GM12878 (cell line): ENCODE data around the gene LRRIQ1. TPM values are rescaled to one million over a fixed set of nuclear protein-coding genes. Genes with fewer than 3 reads are reported as not detected.

Source experiments
- ATAC-seq: fragments of 200-7000 bp; cut with Tn5 transposase; 3 replicates; pipeline ENCODE4 v1.9.1; 2020; ENCODE audit warnings: mild to moderate bottlenecking, moderate library complexity
- BruUV-seq: library from RNA; stranded (reverse); fragments of 400-500 nt; replicated peaks from 2 replicates; lab custom pipeline; 2021; lab: Mats Ljungman, UMichigan
- CTCF ChIA-PET: fragments of 300-600 bp; sonication (Branson Sonifier 250); formaldehyde crosslinking; extraction: SDS; loops from one replicate; lab custom pipeline; 2021; ENCODE audit warnings: inconsistent platforms; lab: Yijun Ruan, JAX
- POLR2A ChIA-PET: fragments of 350-600 bp; formaldehyde crosslinking; extraction: SDS; loops from one replicate; lab custom pipeline; 2021; ENCODE audit warnings: inconsistent platforms; lab: Charles Lee
- RAD21 ChIA-PET: fragments of 300-600 bp; sonication (Branson Sonifier 250); formaldehyde crosslinking; loops from one replicate; lab custom pipeline; 2023; ENCODE audit warnings: antibody characterized with exemption; ENCODE audit not compliant: unreplicated experiment; lab: Charles Lee
- SMC1A ChIA-PET: fragments of 300-600 bp; sonication (Branson Sonifier 250); formaldehyde crosslinking; loops from one replicate; lab custom pipeline; 2023; ENCODE audit not compliant: unreplicated experiment, uncharacterized antibody; lab: Charles Lee
- DNase-seq: peaks from one replicate; pipeline ENCODE4 v3.0.0-alpha.2; 2011; ENCODE audit warnings: low read depth, low spot score
- FAIRE-seq: peaks from 3 replicates; lab custom pipeline; 2011; peaks lifted over from hg19 to GRCh38; lab: Jason Lieb, UNC
- H2AFZ ChIP-seq: 2 replicates; pipeline ENCODE4 v1.6.0; 2011; ENCODE audit warnings: low read depth, low read length, control low read depth; ENCODE audit not compliant: control insufficient read depth
- H3K27ac ChIP-seq: 2 replicates; pipeline ENCODE4 v1.5.1; 2011; ENCODE audit warnings: control low read depth; ENCODE audit not compliant: control insufficient read depth, insufficient read depth
- H3K27me3 ChIP-seq, 2 experiments: replicated peaks in 1 of 2; 2 replicates each; pipeline versions ENCODE4 v1.6.0 to v1.6.1; 2011; ENCODE audit warnings: low read length in 1 of 2; ENCODE audit not compliant: control insufficient read depth in 2 of 2, insufficient read depth in 2 of 2
- H3K36me3 ChIP-seq, 2 experiments: 2 replicates each; pipeline ENCODE4 v1.5.1; 2011; ENCODE audit warnings: low read length in 1 of 2; ENCODE audit not compliant: control insufficient read depth in 2 of 2, insufficient read depth in 2 of 2
- H3K4me1 ChIP-seq: 2 replicates; pipeline ENCODE4 v1.6.1; 2011; ENCODE audit warnings: mild to moderate bottlenecking, low read length, moderate library complexity, mixed read lengths; ENCODE audit not compliant: control insufficient read depth, insufficient read depth
- H3K4me2 ChIP-seq: 2 replicates; pipeline ENCODE4 v1.6.0; 2011; ENCODE audit warnings: control low read depth; ENCODE audit not compliant: control insufficient read depth, insufficient read depth
- H3K4me3 ChIP-seq: fragments of 200-600 bp; sonication (generic); 2 replicates; pipeline ENCODE4 v1.5.1; 2016
- H3K79me2 ChIP-seq: 2 replicates; pipeline ENCODE4 v1.6.0; 2011; ENCODE audit warnings: low read length; ENCODE audit not compliant: control insufficient read depth, insufficient read depth
- H3K9ac ChIP-seq: 2 replicates; pipeline ENCODE4 v1.8.0; 2011; ENCODE audit warnings: low read length, control low read depth, mixed read lengths; ENCODE audit not compliant: control insufficient read depth, insufficient read depth
- H3K9me3 ChIP-seq: replicated peaks from 3 replicates; pipeline ENCODE4 v1.5.1; 2011; ENCODE audit warnings: mild to moderate bottlenecking, low read length; ENCODE audit not compliant: control insufficient read depth, insufficient read depth
- H4K20me1 ChIP-seq: 2 replicates; pipeline ENCODE4 v1.6.0; 2011; ENCODE audit not compliant: control insufficient read depth, insufficient read depth
- ATF2 ChIP-seq: IDR thresholded peaks from 2 replicates; pipeline ENCODE4 v1.6.1; 2012; ENCODE audit warnings: low read length, inconsistent platforms
- ATF7 ChIP-seq: fragments of 450-650 bp; IDR thresholded peaks from 2 replicates; pipeline ENCODE4 v1.6.1; 2016; ENCODE audit warnings: low read depth, mild to moderate bottlenecking
- BHLHE40 ChIP-seq, 2 experiments: fragments of 450-650 bp in 1 of 2; IDR thresholded peaks; 2 replicates each; pipeline ENCODE4 v1.6.1; 2011 to 2017; ENCODE audit warnings: low read depth in 2 of 2, borderline replicate concordance in 1 of 2, improper control_type of control experiment in 1 of 2, low read length in 1 of 2, mild to moderate bottlenecking in 1 of 2
- BRCA1 ChIP-seq: IDR thresholded peaks from 2 replicates; pipeline ENCODE4 v1.6.1; 2011; ENCODE audit warnings: low read depth, low read length, improper control_type of control experiment
- CHD2 ChIP-seq: IDR thresholded peaks from 2 replicates; pipeline ENCODE4 v1.6.1; 2011; ENCODE audit warnings: low read depth, low read length, improper control_type of control experiment, borderline replicate concordance
- CHD4 ChIP-seq: fragments of 200-600 bp; sonication (generic); IDR thresholded peaks from 2 replicates; pipeline ENCODE4 v1.6.1; 2016; ENCODE audit warnings: mild to moderate bottlenecking
- E2F4 ChIP-seq: IDR thresholded peaks from 2 replicates; pipeline ENCODE4 v1.6.1; 2012; ENCODE audit warnings: low read depth, low read length, improper control_type of control experiment
- NKRF ChIP-seq: fragments of 450-650 bp; conservative IDR thresholded peaks from 2 replicates; pipeline ENCODE4 v1.6.1; 2017; ENCODE audit warnings: mild to moderate bottlenecking, moderate library complexity
- SIX5 ChIP-seq: IDR thresholded peaks from 2 replicates; pipeline ENCODE4 v1.6.1; 2011; ENCODE audit warnings: mild to moderate bottlenecking, low read depth, low read length, moderate library complexity; ENCODE audit not compliant: severe bottlenecking
- SKIL ChIP-seq: fragments of 450-650 bp; IDR thresholded peaks from 2 replicates; pipeline ENCODE4 v1.6.1; 2017; ENCODE audit warnings: mild to moderate bottlenecking, low read depth, inconsistent platforms; ENCODE audit not compliant: poor library complexity, severe bottlenecking
- SMAD5 ChIP-seq: IDR thresholded peaks from 2 replicates; pipeline ENCODE4 v1.6.1; 2016; ENCODE audit warnings: antibody characterized with exemption, low read depth
- SPI1 ChIP-seq: IDR thresholded peaks from 2 replicates; pipeline ENCODE4 v1.6.1; 2011; ENCODE audit warnings: low read depth, mild to moderate bottlenecking, low read length, moderate library complexity, borderline replicate concordance; ENCODE audit not compliant: insufficient read depth
- SREBF1 ChIP-seq: IDR thresholded peaks from 2 replicates; pipeline ENCODE4 v1.6.1; 2012; ENCODE audit warnings: mild to moderate bottlenecking, low read length
- TARDBP ChIP-seq: IDR thresholded peaks from 2 replicates; pipeline ENCODE4 v1.6.1; 2016; ENCODE audit warnings: borderline replicate concordance
- WRNIP1 ChIP-seq: IDR thresholded peaks from 2 replicates; pipeline ENCODE4 v1.6.1; 2011; ENCODE audit warnings: low read depth, low read length, improper control_type of control experiment, borderline replicate concordance
- ZSCAN29 ChIP-seq: fragments of 450-650 bp; IDR thresholded peaks from 2 replicates; pipeline ENCODE4 v1.6.1; 2017; ENCODE audit warnings: mild to moderate bottlenecking, moderate library complexity
- WGBS: methylation state at CpG from one replicate; pipeline ENCODE4 v1.1.6; 2016; ENCODE audit warnings: low lambda C conversion rate; ENCODE audit not compliant: insufficient replicate concordance, insufficient coverage; ENCODE audit errors: missing lambda C conversion rate; 5-methylcytosine and 5-hydroxymethylcytosine counted together
- in situ Hi-C: fragments of 300-500 bp; cut with MboI; formaldehyde crosslinking; loops from 9 replicates; pipeline ENCODE4 v1.14.3; 2018; ENCODE audit warnings: mixed read lengths
- intact Hi-C: fragments of 100-400 bp; cut with micrococcal nuclease; formaldehyde crosslinking; loops from one replicate; pipeline ENCODE4 v1.14.2; 2022; ENCODE audit not compliant: unreplicated experiment
- polyA plus RNA-seq, 11 experiments: library from polyadenylated mRNA; depleted of rRNA in 4 of 11; unstranded in 6 of 11; stranded (reverse) in 5 of 11; fragments of >200 nt; fragmentation: Nextera tagmentation in 4 of 11; fragmentation: Illumina TruSeq in 1 of 11; extraction: Ambion mirVana in 4 of 11; extraction: Trizol in 1 of 11; gene quantifications; 1 replicate in 1 of 11; 2 replicates in 10 of 11; pipeline versions ENCODE4 v1.2.1 to v1.2.3, GENCODE V29; 2011 to 2016; ENCODE audit warnings: inconsistent platforms in 2 of 11, missing spikeins in 2 of 11, low read depth in 1 of 11
- total RNA-seq, 4 experiments: library from RNA; depleted of rRNA in 3 of 4; stranded (reverse); fragments of >200 nt in 3 of 4; fragmentation: Illumina TruSeq in 1 of 4; extraction: Trizol in 1 of 4; gene quantifications; 2 replicates each; pipeline versions ENCODE4 v1.2.1 to v1.2.3, GENCODE V29; 2013 to 2021

Gene LRRIQ1
- total and polyA plus RNA-seq, 10 of the 15 experiments (the other 5 are each of a cell fraction or from before 2014, with no cell fraction given): 0.14 to 0.45 (median 0.37) TPM; not detected in 4

- TF ChIP-seq SKIL (no peak), E2F4 (no peak), TARDBP (no peak), SPI1 (no peak), SIX5 (no peak), CHD2 (no peak), ATF7 (no peak), SMAD5 (no peak), NKRF (no peak), ATF2 (no peak), SREBF1 (no peak), BRCA1 (no peak), ZSCAN29 (no peak), CHD4 (no peak), BHLHE40 (IDR thresholded peaks at IDR 0.05; ENCODE audit: borderline replicate concordance in 1 of 2, low read depth in 2 of 2, low read length in 1 of 2) (no peak), WRNIP1 (no peak)
- no peaks in the 10 kb centered on the region for H3K4me1 ChIP-seq
- FAIRE-seq: no peak
- intact Hi-C loops: no loop called here
- no peak for ATAC-seq
- H2AFZ ChIP-seq: no peak overlapping the region
- no peak overlapping the region for H3K4me2 ChIP-seq
- H3K4me3 ChIP-seq: no peak overlapping the region
- in situ Hi-C loops: no loop called here
- H3K9me3 ChIP-seq: no peaks in the 10 kb centered on the region
- H3K27ac ChIP-seq: no peak overlapping the region
- H3K36me3 ChIP-seq: no peaks in the 10 kb centered on the region
- ChIA-PET POLR2A (no interaction called here), RAD21 (no interaction called here), CTCF (no interaction called here), SMC1A (no interaction called here)
- H3K9ac ChIP-seq: no peak overlapping the region
- no peaks in the 10 kb centered on the region for H4K20me1 ChIP-seq
- no peaks in the 10 kb centered on the region for H3K27me3 ChIP-seq
- no TSS peak for BruUV-seq
- no peak for DNase-seq
- WGBS: 50% methylated on average over 4 of the region's 4 CpGs
- no peaks in the 10 kb centered on the region for H3K79me2 ChIP-seq
Measured at GRCh38 chr12:85182699-85183098, 146.5 kb downstream of the LRRIQ1 start.
